Measurements from ENCODE around the gene JOSD1. TPM values are rescaled to one million over a fixed set of nuclear protein-coding genes. Genes with fewer than 3 reads are reported as not detected.

The JOSD1 gene
- total RNA-seq (2022): 50.3 and 55.3 TPM in 2 replicates
- percentile 92 among the genes with signal in this experiment for Bru-seq, nascent RNA
- BruChase-seq, experiment 1, labeled RNA remaining after a 2-hour chase: percentile 96 among the genes with signal in this experiment
- percentile 93 among the genes with signal in this experiment for BruChase-seq, experiment 2, labeled RNA remaining after a 6-hour chase
- long read RNA-seq, partial matches to known transcripts: 0 of 22 reads
- long read RNA-seq, other reads (novel, unspliced or antisense): 16 of 22 reads

- no peaks in the 10 kb centered on the region for H3K27me3 ChIP-seq (replicated peaks; ENCODE audit: control insufficient read depth, insufficient read depth, low read length)
- Mint-ChIP-seq H3K4me1 (ENCODE audit: low read depth, unreplicated experiment) (peaks cover 16% of the 10 kb centered on the region), H3K27ac (ENCODE audit: unreplicated experiment) (peak within 1 kb of the TSS; percentile 95), H3K36me3 (ENCODE audit: insufficient read depth, unreplicated experiment) (peaks cover 64% of the 10 kb centered on the region), H3K9me3 (ENCODE audit: unreplicated experiment) (no peaks in the 10 kb centered on the region), H3K27me3 (ENCODE audit: insufficient read depth, unreplicated experiment) (no peaks in the 10 kb centered on the region), H3K4me3 (ENCODE audit: unreplicated experiment) (peak within 1 kb of the TSS; percentile 87)
- intact Hi-C loops (cut with micrococcal nuclease; ENCODE audit: unreplicated experiment): no loop called here
- POLR2A ChIA-PET: no interaction called here
- TSS peak; percentile 77 for BruUV-seq (replicated peaks)
- peaks cover 2% of the 10 kb centered on the region; the same call in 1 of the 2 replicates for H3K36me3 ChIP-seq (ENCODE audit: control insufficient read depth, insufficient read depth, low read length)
- peak in 1 of 2 experiments; percentile 13 for TF ChIP-seq CTCF (IDR thresholded peaks at IDR 0.05; ENCODE audit: insufficient read depth in 1 of 2, low read depth in 1 of 2, low read length in 1 of 2, severe bottlenecking in 1 of 2, unreplicated experiment in 1 of 2)
- H3K4me1 ChIP-seq: peaks cover 31% of the 10 kb centered on the region
- peak within 1 kb of the TSS; percentile 88 for H3K4me3 ChIP-seq (ENCODE audit: low read depth, low read length)
- no peaks in the 10 kb centered on the region for H3K9me3 ChIP-seq
- CTCF ChIA-PET: no interaction called here
- DNase-seq: peak; percentile 94 to 97
Observed at GRCh38 chr22:38700789-38701628, at the start of gene JOSD1. Gene JOSD1, minus strand, starts transcription at chr22:38700943. Its CDS starts 956 bp downstream, at chr22:38699987.

- Histone ChIP-seq H3K36me3 (ENCODE audit: control insufficient read depth, insufficient read depth, low read length) (peaks cover 2% of the 10 kb centered on the region), H3K27me3 (replicated peaks; ENCODE audit: control insufficient read depth, insufficient read depth, low read length) (no peaks in the 10 kb centered on the region), H3K4me3 (ENCODE audit: low read depth, low read length) (no peak overlapping the region), H3K4me1 (peaks cover 14% of the 10 kb centered on the region), H3K9me3 (no peaks in the 10 kb centered on the region)
- Mint-ChIP-seq H3K4me1 (ENCODE audit: low read depth, unreplicated experiment) (peaks cover 11% of the 10 kb centered on the region), H3K9me3 (ENCODE audit: unreplicated experiment) (no peaks in the 10 kb centered on the region), H3K4me3 (ENCODE audit: unreplicated experiment) (no peak overlapping the region), H3K36me3 (ENCODE audit: insufficient read depth, unreplicated experiment) (peaks cover 41% of the 10 kb centered on the region), H3K27me3 (ENCODE audit: insufficient read depth, unreplicated experiment) (no peaks in the 10 kb centered on the region), H3K27ac (ENCODE audit: unreplicated experiment) (no peak overlapping the region)
- ChIA-PET CTCF (no interaction called here), POLR2A (no interaction called here)
- no peak for DNase-seq
- no TSS peak for BruUV-seq (replicated peaks)
- TF ChIP-seq CTCF (IDR thresholded peaks at IDR 0.05; ENCODE audit: insufficient read depth in 1 of 2, low read depth in 1 of 2, low read length in 1 of 2, severe bottlenecking in 1 of 2, unreplicated experiment in 1 of 2): no peak
- intact Hi-C loops (cut with micrococcal nuclease; ENCODE audit: unreplicated experiment): no loop called here
Observed at GRCh38 chr22:38750104-38750503, 49.4 kb upstream of the JOSD1 start.

DNA sequence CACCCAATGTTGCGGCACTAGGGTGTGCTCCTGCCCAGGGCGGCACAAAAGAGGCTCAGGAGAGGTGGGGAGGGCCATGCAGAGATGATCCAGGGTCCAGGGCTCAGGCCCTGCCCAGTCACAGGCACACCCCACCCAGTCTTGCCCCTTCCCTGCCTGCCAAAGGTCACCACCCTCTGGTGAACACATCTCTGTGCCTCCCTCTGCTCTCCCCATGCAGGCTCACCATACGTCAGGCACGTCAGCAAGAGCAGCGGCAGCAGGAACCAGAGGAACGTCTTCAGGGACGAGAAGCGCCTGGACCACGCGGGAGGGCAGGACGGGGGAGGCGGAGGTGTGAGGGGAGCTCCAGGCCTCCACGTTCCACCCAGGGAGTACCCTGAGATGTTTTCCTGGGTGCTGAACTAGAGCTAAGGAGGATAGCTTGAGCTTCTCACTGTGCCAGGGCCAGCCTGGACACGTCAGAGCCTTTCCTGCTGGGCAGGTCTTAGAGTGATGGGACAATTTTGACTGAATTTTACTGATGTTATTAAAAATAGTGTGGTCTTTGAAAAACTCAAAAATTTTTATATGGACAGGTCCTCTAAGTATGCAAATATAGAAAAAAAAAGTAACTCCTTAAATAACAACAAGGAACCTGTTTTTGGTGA lies 47.9 kb upstream of the JOSD1 start:
- no peak overlapping the region for H3K4me3 Mint-ChIP-seq (ENCODE audit: unreplicated experiment)
- H3K36me3 Mint-ChIP-seq (ENCODE audit: insufficient read depth, unreplicated experiment): peaks cover 37% of the 10 kb centered on the region
- ChIA-PET POLR2A (no interaction called here), CTCF (no interaction called here)
- H3K4me1 ChIP-seq: peaks cover 1% of the 10 kb centered on the region; the same call in 1 of the 2 replicates
- H3K27me3 ChIP-seq (replicated peaks; ENCODE audit: control insufficient read depth, insufficient read depth, low read length): no peaks in the 10 kb centered on the region
- no TSS peak for BruUV-seq (replicated peaks)
- H3K9me3 ChIP-seq: no peaks in the 10 kb centered on the region
- H3K27me3 Mint-ChIP-seq (ENCODE audit: insufficient read depth, unreplicated experiment): no peaks in the 10 kb centered on the region
- TF ChIP-seq CTCF (IDR thresholded peaks at IDR 0.05; ENCODE audit: insufficient read depth in 1 of 2, low read depth in 1 of 2, low read length in 1 of 2, severe bottlenecking in 1 of 2, unreplicated experiment in 1 of 2): no peak
- H3K9me3 Mint-ChIP-seq (ENCODE audit: unreplicated experiment): no peaks in the 10 kb centered on the region
- no peak for DNase-seq
- intact Hi-C loops (cut with micrococcal nuclease; ENCODE audit: unreplicated experiment): no loop called here
- H3K27ac Mint-ChIP-seq (ENCODE audit: unreplicated experiment): no peak overlapping the region
- H3K36me3 ChIP-seq (ENCODE audit: control insufficient read depth, insufficient read depth, low read length): peaks cover 2% of the 10 kb centered on the region
- H3K4me1 Mint-ChIP-seq (ENCODE audit: low read depth, unreplicated experiment): peaks cover 1% of the 10 kb centered on the region
- no peak overlapping the region for H3K4me3 ChIP-seq (ENCODE audit: low read depth, low read length)
